GM20431 (cell line): ENCODE measurements around the gene WASF2.
"Not testable (repeated sequence)": the region's sequence is repeated elsewhere in the genome, so short reads cannot be mapped to it uniquely, and the experiment has no call there.

Source experiments
- in situ Hi-C: fragments of 300-500 bp; cut with MseI, MboI; formaldehyde crosslinking; loops from one replicate; pipeline ENCODE4 v1.15.0; 2020; ENCODE audit warnings: low sequenced_read_pairs; ENCODE audit not compliant: unreplicated experiment

WASF2 gene

DNA sequence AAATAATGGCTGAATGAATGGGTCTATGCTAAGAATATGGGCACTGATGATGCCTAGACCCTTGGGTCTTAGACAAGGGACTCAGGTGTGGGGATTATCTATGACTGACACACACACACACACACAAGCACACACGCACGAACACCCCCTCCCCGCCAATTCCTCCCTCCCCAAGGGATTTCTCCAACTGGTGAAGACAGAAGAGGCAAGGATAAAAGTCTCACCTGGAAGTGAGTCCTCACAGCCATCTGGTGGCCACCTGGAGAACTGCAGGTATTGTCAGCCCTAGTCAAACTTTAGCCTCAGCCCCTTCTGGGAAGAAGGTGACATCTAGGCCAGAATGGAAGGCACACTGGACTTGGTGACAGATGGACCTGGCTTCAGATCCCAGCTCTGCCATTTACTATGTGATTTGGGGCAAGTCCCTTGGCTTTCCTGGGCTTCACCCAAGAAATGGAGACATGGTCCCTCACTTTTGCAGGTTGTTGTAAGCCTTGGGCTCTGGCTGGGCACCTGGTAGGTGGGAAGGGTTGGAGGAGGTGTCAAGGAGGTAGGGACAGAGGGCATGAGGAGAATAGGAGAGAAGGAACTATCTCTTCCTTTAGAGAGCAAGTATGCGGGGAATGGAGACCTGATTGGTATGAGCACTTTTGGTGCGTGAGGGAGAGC is 101.5 kb downstream of the WASF2 start:
- in situ Hi-C loops, result no loop called here

DNA sequence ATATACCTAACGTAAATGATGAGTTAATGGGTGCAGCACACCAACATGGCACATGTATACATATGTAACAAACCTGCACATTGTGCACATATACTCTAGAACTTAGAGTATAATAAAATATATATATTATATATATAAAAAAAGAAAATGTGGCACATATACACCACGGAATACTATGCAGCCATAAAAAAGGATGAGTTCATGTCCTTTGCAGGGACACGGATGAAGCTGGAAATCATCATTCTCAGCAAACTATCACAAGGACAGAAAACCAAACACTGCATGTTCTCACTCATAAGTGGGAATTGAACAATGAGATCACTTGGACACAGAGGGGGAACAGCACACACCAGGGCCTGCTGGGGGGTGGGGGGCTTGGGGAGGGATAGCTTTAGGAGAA is 105.2 kb downstream of the WASF2 start:
- in situ Hi-C loops, result not testable (repeated sequence)

DNA sequence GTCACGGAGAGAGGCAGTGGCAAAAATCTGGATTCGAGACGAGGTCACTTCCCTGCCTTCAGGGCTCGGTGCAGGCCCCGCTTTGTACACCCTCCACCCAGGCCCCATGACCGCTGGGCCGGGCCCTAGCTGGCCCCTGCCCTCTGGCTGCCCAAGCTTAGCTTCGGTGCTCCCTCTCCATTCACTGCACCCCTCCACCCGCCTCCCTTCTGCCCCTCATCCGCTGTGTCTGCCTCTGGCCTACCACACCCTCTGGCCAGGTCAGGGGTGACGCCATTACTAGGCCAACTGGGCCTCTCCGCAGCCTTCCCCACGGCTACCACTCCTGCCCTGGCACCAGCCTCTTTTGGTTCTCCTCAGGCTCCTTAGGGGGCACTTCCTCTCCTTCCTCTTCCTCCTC is 106.3 kb downstream of the WASF2 start:
- in situ Hi-C loops, result no loop called here

DNA sequence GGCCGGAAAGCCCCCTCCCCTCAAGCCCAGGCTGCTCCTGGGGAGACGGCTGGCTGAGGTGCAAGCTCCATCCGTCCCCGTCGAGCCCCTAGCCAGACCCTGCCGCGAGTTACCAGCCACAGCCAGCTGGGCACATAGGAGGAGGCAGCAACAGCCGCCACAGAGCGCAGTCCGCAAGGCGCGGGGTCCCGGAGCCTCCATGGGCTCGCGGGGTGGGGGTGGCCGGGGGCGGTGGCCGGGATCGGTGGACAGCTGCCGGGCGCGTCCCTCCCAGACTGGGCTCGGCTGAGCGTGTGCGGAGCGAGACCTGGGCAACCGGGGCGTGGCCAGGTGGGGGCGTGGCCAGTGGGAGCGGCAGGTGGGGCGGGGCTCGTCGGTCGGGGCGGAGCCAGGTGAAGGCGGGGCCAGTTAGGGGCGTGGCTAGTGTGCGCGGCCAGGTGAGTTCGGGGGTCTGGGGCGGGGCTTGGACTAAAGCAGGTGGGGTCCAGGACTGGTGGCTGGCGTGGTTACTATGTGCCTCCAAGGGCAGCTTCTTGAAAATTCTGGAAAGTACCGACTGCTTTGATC is 106.8 kb downstream of the WASF2 start, which contains the start of gene CD164L2:
Gene CD164L2, minus strand, starts transcription at position 295 of the 567 bp plus-strand sequence. Its CDS starts 94 bp downstream, at position 201.
- in situ Hi-C loops, result no loop called here

DNA sequence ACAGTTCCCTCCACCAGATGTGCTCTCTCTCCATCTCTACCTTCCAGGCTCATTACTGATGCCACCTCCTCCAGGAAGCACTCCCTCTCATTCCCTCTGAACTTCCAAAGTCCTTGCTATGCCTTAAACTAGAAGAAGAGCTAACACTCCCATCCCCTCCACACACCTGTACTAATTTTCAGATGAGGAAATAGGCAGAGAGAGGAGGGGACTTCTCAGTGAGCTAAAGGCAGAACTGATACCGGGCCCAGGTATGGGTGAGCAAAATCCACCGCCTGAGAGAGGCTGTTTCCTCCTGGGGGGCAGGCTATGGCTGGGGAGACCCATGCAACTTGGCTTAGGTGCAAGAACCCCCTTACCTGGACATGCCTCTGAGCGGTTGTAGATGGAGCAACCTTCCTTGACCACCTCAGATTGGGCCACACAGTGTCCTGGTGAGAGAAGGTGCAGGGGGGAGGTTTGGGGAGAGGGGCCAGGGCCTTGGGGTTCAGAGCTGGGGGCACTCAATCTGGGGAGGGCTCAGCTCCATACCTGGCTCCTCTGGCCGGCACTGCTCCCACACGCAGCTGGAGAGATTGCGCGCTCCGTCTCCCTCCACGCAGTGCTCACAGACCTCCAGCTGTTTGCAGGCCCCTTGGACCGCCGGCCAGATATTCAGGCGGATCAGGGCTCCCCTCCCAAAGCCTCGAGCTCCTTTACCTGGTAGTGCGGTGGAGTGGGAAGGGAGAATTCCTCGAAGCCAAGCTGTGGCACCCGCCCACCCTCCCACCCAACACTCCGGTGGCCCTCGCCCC is 107.8 kb downstream of the WASF2 start:
- in situ Hi-C loops, result no loop called here

DNA sequence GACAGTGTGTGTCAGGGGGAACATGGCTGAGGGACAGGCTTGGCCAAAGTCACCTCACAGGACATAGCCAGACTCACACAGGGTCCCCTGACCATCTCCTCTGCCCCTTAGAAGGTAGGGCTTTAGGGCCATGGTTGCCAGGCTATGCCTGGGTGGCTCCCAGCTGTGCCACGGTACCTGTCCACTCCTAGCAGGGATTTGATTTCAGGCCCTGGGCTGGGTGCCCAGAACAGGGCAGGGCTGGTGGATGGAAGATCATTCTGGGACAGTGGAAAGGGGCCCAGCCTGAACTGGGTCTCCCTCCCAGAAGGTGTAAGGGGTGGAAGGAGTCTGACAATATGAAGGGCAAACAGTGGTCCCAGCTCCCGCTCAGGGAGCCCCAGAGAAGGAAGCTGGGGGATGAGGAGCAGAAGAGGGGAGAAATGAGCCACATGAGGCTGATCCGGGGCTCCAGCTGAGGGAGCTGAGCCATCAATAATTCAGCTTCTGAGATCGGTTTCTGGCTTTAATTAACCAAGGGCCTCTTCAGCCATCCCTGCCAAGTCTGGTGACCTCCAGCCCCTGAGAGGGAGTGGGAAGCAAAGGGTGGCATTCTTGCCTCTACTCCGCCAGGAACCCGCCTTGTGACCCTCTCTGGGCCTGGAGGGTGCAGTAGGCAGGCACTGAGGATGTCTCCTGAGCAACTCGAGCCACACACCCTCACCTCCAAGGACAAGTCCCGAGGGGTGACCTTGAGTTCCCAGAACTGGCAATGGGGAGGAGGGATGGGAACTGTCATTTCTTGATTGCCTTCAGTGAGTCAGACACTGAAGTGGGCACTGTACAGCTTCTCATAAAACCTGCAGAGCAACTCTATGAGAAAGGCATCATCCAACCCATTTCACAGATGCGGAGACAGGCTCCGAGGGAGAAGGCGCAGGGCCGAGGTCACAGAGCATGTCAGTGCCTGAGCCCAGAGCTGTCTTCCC is 108.9 kb downstream of the WASF2 start:
- in situ Hi-C loops, result no loop called here

DNA sequence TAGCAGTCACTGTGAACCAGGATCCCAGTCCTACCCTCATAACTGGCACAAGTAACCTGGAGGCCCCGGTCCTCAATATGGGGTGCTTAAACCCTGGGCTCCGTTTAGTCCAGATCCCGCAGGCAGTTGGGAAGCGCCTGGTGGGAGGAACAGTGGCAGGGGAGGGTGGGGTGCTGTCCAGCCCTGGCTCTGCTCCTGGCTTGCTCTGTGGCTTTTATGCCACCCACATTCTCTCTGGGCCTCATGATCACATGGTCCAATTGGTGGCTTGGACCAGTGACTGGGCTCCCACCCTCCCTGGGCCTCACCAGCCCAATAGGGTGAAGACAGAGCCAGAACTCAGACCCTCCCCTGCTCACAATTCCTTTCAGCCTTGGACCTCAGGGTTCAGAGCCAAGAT is 109.7 kb downstream of the WASF2 start:
- in situ Hi-C loops, result no loop called here

DNA sequence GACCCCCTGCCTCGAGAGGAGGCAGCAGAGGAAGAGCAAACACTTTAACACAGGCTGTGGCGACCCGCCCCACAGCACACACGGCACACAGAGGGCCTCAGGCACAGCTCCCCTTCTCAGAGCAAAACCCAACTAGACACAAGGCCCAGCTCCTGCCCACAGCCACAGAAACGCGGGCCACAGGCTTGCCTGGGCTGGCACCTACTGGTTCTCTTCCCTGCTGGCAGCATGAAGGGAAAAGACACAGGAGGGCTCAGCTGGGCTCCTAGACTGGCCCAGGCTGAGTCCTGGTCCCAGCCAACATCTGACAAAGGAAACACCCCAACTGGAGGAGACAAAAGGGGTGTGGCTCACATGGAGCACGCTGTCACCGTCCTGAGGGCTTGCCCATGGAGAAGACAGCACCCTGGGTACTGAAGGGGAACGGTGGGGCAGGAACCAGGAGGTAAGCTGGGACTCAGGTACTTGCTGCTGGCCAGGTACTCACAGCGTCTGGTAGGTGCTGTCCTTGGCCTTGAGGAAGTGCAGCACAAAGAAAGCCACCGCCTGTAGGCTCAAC is 110.3 kb downstream of the WASF2 start:
- in situ Hi-C loops, result no loop called here

DNA sequence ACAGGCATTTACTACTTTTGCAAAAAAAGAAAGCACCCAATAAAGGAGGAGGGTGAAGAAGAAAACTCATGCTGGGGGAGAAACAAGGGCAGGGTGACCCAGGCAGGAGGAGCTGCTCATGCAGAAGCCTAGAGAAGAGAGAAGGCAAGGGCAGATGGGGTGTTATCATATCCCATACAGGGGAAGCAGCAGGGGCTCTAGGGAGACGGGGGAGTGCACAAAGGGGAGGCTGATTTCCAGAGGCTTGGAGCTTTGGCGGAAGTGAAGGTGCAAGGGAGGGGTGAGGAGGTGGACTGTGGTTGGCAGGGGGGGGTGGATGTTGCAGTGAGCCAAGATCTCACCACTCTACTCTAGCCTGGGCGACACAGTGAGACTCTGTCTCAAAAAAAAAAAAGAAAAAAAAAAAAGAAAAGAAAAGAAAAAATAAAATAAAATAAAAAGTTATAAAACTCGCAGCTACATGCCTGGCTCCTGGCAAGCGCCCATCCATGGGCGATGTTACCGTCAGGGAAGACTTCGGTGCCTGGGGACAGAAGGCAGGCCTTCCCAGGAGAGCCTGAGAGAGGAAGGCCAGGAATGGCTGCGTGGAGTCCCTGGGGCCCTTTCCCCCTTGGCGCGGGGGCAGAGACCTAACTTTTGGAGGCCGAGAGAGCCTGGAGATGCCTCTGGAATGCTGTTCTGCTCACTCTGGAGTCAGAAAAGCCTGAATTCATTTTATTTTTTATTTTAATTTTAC is 112.0 kb downstream of the WASF2 start:
- in situ Hi-C loops, result no loop called here

DNA sequence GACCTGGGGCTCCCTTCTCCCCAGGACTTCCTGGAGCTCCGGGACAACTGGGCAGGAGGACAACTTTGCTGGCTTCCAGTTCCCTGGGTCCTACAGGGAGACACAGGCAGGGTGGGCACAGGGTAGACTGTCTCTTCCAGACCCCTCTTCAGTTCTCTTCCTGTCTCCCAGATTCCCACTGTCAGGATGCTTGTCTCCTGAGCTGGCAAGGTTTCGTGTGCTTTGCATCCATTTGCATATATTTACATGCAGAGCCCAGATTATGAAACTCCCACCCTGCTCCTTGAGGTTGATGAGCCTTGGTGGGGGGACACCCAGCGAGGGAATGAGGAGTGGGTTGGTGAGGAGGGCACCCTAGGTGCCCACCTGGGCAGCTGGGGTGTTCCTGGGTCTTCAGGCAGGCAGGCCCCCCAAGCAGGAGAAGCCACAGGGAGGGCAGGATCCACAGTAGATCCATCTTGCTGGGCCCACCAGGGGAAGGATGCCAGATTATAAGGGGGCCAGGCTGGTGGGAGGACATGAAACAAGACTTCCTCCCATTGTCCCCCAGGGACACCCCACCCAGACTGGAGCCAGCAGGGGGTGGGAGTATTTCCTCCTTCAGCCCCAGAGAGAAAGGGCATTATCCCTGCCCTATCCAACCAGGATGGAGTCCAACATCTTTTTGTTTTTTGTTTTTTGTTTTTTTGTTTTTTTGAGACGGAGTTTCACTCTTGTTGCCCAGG is 115.4 kb downstream of the WASF2 start, which contains the start of gene FCN3:
Gene FCN3, minus strand, starts transcription at position 463 of the 725 bp plus-strand sequence. Its CDS starts 6 bp downstream, at position 457.
- in situ Hi-C loops, result no loop called here

DNA sequence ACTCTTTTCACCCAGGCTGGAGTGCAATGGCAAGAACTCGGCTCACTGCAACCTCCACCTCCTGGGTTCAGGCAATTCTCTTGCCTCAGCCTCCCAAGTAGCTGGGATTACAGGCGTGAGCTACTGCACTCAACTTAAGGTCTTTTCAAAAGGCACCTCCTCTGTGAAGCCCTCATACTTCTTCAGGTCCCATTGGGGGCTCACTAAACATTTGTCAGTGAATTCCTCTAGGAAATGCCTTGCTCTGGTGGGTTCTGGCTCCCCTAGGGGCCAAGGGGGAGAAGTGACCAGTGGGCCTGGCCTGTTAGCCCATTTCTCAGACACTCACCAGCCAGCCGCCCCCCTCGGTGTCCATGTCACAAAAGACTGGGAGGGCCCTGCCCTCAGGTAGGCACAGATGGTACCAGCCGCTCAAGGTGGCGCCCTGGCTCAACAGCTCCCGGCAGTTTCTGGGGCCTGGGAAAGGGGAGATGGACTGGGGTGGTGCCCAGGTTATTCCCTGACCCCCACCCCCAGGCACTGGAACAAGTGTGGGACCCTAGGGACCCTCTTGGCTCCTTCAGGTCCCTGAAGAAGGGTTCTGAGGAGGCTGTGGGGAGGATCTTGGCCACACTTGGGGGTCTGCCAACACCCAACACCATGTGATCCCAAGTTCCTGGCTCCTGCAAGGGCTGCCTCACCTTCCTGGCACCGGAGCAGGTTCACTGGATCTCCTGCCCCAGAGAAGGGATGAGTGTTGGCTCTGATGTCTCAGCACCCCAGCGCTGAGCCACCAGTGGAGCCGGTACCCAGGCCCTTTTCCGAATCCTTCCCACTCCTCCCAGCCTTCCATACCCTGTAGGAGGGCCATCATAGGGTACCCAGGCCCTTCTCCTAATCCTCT is 116.9 kb downstream of the WASF2 start:
- in situ Hi-C loops, result no loop called here

DNA sequence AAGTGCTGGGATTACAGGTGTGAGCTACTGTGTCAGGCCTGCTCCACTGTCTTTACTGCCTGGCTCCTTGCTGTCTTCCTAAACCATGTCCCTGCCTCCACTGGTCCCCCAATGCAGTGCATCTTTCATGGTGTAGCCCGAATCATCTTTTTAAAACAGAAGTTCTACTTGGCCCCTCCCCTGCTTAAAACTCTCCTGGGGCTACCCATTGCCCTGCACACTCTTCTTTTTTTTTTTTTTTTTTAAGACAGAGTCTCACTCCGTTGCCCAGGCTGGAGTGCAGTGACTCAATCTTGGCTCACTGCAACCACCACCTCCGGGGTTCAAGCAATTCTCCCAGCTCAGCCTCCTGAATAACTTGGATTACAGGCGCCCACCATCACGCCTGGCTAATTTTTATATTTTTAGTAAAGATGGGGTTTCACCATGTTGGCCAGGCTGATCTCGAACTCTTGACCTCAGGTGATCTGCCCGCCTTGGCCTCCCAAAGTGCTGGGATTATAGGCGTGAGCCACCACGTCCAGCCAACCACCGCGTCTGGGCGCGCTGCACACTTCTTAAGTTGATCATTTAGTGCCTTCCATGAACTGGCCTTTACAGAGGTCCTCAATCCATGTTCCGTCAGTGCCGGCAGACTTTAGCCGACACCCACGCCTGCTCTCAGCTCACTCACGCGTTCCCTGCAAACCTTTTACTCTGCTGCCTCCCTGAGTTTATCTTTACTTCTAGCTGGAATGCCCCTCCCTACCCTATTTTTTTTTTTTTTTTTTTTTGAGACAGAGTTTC is 117.8 kb downstream of the WASF2 start:
- in situ Hi-C loops, result no loop called here

DNA sequence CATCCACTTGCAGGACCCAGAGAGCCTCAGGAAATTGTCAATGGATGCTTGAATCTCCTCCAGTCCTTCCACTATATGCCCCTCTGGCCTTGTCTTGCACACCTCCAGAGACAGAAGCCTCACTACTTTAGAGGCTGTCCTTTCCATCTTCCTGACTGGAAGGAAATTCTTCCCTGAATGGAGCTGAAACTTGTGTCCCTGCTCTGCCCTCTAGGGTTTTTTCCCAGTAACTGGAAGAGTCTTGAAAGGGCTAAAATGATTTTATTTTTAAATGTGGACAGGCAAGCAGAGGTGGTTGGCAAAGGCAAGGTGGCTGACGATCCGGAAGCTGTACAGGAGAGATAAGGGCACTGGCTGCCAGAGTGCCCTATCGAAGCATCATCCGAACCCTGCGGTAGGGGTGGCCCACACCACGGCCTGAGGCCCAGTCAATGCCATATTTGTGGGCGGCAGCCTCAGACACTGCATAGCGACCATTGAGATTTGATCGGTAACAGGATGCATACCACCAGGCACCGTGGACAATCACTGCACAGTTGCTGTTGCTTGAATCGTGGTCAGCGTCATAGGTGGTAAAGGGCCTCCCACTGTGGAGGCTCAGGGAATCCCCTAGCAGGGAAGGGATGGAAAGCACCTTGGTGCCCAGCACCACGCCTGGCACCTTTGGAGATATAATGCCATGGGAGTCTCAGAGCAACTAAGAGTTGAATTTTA is 120.9 kb downstream of the WASF2 start:
- in situ Hi-C loops, result no loop called here

DNA sequence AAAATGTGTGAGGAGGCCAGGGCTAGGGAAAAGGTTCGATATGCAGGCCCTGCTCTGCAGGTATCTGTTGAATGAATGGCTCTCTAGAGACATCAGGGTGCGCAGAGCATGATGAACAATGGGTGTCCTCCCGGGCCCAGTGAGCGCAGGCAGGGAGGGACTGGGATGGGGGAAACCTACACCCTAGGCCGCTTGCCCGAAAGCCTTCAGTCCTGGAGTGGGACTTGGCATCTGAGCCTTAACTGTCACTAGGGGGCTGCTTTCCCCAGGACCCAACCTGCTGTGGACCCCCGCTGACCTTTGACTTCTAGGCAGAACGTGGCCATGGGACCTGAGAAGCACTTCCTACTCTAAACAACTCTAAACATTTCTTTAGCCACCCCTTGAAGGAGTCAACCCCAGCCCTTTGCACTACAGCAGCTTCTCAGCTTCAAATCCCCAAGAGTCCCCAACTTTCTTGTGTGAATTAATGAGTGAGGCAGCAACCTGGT is 122.8 kb downstream of the WASF2 start:
- in situ Hi-C loops, result no loop called here

DNA sequence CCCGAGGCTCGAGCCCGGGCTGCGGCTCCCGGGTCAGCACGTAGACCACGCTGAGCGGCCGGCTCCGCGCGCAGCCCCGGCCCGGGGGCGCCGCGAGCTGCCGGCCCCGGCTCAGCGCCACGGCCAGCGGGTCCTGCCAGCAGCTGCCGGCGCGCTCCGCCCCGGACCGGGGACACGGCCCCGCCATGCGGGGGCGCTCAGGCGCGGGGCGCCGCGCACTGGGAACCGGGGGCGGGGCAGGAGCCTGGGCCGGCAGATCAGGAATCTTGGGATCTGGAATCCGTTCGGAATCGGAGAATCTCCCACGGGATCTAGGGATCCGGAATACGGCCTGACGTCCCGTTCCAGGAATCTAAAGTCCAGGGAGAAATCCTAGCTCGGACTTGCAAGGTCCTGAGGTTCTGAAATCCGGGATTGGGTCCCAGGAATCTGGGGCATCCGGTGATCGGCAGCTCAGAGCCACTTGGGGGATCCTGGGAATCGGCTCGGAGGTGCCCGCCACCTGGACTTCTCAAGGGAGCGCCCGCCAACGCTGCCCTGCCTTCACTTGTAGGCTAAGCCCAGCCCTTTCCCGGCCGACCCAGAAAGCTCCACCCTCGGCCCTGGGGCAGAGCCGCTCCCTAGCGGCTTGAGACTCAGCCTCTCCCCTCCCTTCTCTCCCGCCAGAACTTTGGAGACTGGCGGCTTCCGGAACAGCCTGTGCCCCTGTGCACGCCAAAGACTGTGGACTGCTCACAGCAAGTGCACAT is 123.4 kb downstream of the WASF2 start, which contains the start of gene MAP3K6:
Gene MAP3K6, minus strand, starts transcription at position 551 of the 749 bp plus-strand sequence. Its CDS starts 364 bp downstream, at position 187.
- in situ Hi-C loops, result no loop called here
